ENCODE results near the gene SV2C. TPM values are rescaled to one million over a fixed set of nuclear protein-coding genes. Genes with fewer than 3 reads are reported as not detected.

The SV2C gene
- total RNA-seq, 1 experiment from 2014 or later, result not detected

DNA sequence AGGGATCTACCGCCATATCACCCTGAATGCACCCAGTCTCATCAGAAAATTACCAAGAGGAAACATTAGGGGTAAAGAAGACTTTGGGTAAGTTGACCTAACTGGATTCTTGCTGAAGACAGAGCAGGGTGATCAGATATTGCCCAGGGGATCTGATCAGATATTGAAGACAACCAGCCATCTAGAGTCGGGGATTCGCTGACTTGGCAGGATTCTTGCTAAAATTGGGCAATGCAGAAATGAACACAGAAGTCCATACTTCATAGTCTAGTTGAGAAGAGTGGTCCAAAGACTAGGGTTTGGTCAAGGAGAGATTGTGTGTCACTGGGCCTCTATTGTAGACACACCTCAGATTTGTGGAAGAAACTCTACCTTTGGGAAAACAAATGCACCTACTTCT is 107.2 kb downstream of the SV2C start:
- ChIA-PET CTCF (no interaction called here), POLR2A (no interaction called here), RAD21 (ENCODE audit: low non-redundant PET in 1 of 2, low total read pairs in 2 of 2, uncharacterized antibody in 2 of 2, unreplicated experiment in 2 of 2) (no interaction called here)
- H3K9ac ChIP-seq (ENCODE audit: low read length), result no peak overlapping the region
- H3K36me3 ChIP-seq (ENCODE audit: control insufficient read depth in 1 of 2, insufficient read depth in 2 of 2, low read length in 2 of 2), result no peaks in the 10 kb centered on the region
- H3K4me3 ChIP-seq (replicated peaks in 1 of 2; ENCODE audit: low read depth in 1 of 2, low read length in 2 of 2), result no peak overlapping the region
- no peaks in the 10 kb centered on the region for H4K20me1 ChIP-seq (ENCODE audit: insufficient read depth)
- no peaks in the 10 kb centered on the region for H3K79me2 ChIP-seq (ENCODE audit: insufficient read depth, low read length)
- no peak overlapping the region for H3K4me2 ChIP-seq (ENCODE audit: low read length)
- H3K27ac ChIP-seq (ENCODE audit: low read depth, low read length), result no peak overlapping the region
- TF ChIP-seq EZH2phosphoT487 (IDR thresholded peaks at IDR 0.05; ENCODE audit: borderline replicate concordance) (no peak), TCF7L2 (IDR thresholded peaks at IDR 0.05; ENCODE audit: borderline replicate concordance, extremely low read depth, insufficient read depth, insufficient read length) (no peak), EZH2 (IDR thresholded peaks at IDR 0.05) (no peak), POLR2AphosphoS5 (IDR thresholded peaks at IDR 0.05; ENCODE audit: low read depth, low read length) (no peak), CBX3 (IDR thresholded peaks at IDR 0.05; ENCODE audit: low read depth) (no peak), RAD21 (IDR thresholded peaks at IDR 0.05; ENCODE audit: low read depth) (no peak), FOSL1 (IDR thresholded peaks at IDR 0.05; ENCODE audit: low read depth) (no peak), ZFX (IDR thresholded peaks at IDR 0.05) (no peak), ZNF274 (IDR thresholded peaks at IDR 0.05; ENCODE audit: low read depth, low read length) (no peak), YY1 (IDR thresholded peaks at IDR 0.05; ENCODE audit: extremely low read depth, insufficient replicate concordance, low read depth, low read length) (no peak), CEBPB (IDR thresholded peaks at IDR 0.05; ENCODE audit: low read depth) (no peak), SP1 (IDR thresholded peaks at IDR 0.05; ENCODE audit: low read depth) (no peak), POLR2A (IDR thresholded peaks at IDR 0.05; ENCODE audit: borderline replicate concordance, extremely low read depth, insufficient read depth, insufficient read length) (no peak), EGR1 (IDR thresholded peaks at IDR 0.05; ENCODE audit: low read depth) (no peak), SIN3A (IDR thresholded peaks at IDR 0.05; ENCODE audit: low read depth) (no peak), SRF (IDR thresholded peaks at IDR 0.05; ENCODE audit: low read depth) (no peak)
- TF ChIP-seq, protein P1, sequence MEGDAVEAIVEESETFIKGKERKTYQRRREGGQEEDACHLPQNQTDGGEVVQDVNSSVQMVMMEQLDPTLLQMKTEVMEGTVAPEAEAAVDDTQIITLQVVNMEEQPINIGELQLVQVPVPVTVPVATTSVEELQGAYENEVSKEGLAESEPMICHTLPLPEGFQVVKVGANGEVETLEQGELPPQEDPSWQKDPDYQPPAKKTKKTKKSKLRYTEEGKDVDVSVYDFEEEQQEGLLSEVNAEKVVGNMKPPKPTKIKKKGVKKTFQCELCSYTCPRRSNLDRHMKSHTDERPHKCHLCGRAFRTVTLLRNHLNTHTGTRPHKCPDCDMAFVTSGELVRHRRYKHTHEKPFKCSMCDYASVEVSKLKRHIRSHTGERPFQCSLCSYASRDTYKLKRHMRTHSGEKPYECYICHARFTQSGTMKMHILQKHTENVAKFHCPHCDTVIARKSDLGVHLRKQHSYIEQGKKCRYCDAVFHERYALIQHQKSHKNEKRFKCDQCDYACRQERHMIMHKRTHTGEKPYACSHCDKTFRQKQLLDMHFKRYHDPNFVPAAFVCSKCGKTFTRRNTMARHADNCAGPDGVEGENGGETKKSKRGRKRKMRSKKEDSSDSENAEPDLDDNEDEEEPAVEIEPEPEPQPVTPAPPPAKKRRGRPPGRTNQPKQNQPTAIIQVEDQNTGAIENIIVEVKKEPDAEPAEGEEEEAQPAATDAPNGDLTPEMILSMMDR (IDR thresholded peaks at IDR 0.05 in 2 of 3, conservative IDR thresholded peaks at IDR 0.05 in 1 of 3; ENCODE audit: borderline replicate concordance in 1 of 3, insufficient read depth in 1 of 3, low read depth in 2 of 3, low read length in 2 of 3), result no peak
- TF ChIP-seq, protein P2, sequence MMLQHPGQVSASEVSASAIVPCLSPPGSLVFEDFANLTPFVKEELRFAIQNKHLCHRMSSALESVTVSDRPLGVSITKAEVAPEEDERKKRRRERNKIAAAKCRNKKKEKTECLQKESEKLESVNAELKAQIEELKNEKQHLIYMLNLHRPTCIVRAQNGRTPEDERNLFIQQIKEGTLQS (IDR thresholded peaks at IDR 0.05), result no peak
- TF ChIP-seq, protein P3, sequence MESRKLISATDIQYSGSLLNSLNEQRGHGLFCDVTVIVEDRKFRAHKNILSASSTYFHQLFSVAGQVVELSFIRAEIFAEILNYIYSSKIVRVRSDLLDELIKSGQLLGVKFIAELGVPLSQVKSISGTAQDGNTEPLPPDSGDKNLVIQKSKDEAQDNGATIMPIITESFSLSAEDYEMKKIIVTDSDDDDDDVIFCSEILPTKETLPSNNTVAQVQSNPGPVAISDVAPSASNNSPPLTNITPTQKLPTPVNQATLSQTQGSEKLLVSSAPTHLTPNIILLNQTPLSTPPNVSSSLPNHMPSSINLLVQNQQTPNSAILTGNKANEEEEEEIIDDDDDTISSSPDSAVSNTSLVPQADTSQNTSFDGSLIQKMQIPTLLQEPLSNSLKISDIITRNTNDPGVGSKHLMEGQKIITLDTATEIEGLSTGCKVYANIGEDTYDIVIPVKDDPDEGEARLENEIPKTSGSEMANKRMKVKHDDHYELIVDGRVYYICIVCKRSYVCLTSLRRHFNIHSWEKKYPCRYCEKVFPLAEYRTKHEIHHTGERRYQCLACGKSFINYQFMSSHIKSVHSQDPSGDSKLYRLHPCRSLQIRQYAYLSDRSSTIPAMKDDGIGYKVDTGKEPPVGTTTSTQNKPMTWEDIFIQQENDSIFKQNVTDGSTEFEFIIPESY (IDR thresholded peaks at IDR 0.05; ENCODE audit: extremely low read depth, insufficient replicate concordance, low read length), result no peak
- TF ChIP-seq, protein P4, sequence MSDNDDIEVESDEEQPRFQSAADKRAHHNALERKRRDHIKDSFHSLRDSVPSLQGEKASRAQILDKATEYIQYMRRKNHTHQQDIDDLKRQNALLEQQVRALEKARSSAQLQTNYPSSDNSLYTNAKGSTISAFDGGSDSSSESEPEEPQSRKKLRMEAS (IDR thresholded peaks at IDR 0.05), result no peak
- no peaks in the 10 kb centered on the region for H3K4me1 ChIP-seq (ENCODE audit: control insufficient read depth in 1 of 2, insufficient read depth in 2 of 2, low read length in 2 of 2)
- intact Hi-C loops (cut with micrococcal nuclease), result no loop called here
- ATAC-seq (no peak), DNase-seq (ENCODE audit: low read depth, low spot score) (no peak)
- H3K9me2 ChIP-seq (ENCODE audit: insufficient read depth), result no peaks in the 10 kb centered on the region
- H2AFZ ChIP-seq (ENCODE audit: low read depth, low read length, poor library complexity, severe bottlenecking), result no peak overlapping the region
- peaks cover 36% of the 10 kb centered on the region for H3K27me3 ChIP-seq (ENCODE audit: insufficient read depth, low read length)
- BruUV-seq (replicated peaks), result no TSS peak
- H3K9me3 ChIP-seq (ENCODE audit: control insufficient read depth in 1 of 2, insufficient read depth in 1 of 2, low read depth in 1 of 2, low read length in 2 of 2), result no peaks in the 10 kb centered on the region

Measured in HCT116 (cell line).